COLO668 (cell line): ENCODE data around the gene PANK4.

Source experiments
- DNase-seq: peaks from one replicate; lab custom pipeline; 2025; ENCODE audit not compliant: unreplicated experiment; lab: John Stamatoyannopoulos, UW

Gene PANK4

GRCh38 chr1:2546515-2547209, 20.3 kb upstream of the PANK4 start:
- peak; percentile 97 for DNase-seq

DNA sequence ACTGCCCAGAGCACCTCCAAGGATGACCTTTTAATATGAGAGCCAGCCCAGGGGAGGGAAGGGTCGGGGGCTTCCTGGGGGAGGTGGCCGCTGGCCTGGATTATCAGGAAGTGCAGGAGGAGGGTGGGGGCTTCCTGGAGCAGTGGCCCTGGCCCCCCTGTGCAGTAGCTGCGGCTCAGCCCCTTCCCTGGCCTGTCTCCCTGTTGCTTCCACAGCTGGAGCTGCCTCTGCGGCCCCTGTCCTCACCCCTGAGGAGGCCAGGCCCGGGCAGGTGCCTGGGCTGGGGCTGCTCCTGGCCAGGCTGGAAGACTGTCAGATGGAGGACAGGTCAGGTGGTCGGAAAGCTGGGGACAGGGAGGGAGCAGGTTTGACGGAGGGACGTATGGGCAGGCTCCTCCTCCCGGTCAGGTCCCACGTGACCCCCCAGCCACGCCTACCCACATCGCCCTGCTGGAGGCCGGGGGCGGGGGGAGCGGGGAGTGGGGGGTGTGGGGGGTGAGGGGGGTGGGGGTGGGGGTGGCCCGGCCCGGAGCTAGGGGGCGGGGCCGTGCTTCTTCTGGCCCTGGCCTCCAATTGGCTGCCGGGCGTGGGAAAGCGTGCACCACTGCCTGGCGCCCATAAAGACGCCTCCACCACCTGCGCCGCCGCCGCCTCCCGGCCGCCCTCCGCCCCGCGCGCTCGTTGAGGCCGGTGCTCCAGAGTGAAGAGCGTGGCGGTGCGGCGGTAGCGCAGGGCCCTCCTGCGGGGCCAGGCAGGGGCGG, 19.5 kb upstream of the PANK4 start:
- peak; percentile 98 for DNase-seq

DNA sequence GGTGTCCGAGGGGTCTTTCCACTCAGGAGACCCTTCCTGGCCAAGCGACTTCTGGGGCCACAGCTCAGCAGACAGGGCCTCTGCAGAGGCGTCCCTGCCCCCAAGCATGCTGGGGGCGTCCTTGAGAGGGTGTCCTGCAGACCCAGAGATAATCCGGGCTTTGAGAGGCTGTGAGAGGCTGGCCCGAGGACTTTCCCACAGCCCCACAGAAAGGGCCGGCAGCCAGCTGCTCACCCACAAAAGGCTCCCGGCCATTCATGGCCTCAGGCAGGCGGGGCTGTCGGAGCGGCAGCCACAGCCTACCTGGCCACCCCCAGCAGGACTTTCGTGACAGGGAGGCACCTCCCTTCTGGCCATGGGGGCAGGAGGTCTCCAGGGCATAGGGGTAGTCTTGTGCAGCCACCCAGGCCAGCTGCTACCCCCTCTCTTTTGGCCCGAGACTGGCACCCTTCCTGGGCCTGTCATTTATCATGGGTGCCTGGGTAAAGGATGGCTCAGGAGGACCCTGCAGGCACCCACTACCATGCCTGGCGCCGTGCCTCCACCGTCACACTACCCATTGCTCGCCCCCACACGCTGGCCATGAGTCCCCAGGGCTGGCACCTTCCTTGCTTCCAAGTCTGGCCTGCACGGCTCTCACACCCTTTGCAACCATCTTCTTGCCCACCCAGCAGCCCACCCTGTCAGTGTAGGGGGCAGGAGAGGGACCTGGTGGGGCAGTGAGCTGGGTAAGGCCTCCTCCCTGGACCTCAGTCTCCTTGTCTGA, 18.7 kb upstream of the PANK4 start:
- DNase-seq, result peak; percentile 83

GRCh38 chr1:2544093-2544874, 17.9 kb upstream of the PANK4 start:
- DNase-seq, result no peak

DNA sequence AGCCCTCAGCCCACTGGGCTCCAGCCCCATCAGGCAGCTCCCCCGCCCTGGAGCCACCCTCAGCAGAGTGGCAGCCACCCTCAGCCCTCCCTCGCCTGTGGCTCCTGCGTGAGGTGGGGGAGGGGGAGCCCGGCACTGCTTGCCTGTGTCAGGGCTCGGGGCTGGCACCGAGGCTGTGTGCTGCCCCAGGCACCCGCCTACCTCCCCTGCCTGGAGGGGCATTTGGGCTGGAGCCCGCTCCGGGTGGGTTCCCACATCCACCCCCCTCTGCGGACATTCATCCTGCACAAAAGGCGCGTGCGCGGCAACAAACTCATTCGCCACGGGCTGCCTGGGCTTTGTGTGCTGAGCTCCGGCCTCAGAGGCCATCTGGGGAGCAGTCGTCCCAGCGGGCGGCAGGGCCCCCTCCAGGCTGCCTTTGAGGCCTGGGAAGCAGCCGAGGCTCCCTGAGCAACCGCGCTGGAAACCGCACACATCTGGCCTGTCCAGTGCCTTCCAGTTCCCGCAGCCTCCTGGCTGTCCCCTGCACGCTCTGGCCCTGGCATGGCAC, 17.2 kb upstream of the PANK4 start:
- peak; percentile 91 for DNase-seq

DNA sequence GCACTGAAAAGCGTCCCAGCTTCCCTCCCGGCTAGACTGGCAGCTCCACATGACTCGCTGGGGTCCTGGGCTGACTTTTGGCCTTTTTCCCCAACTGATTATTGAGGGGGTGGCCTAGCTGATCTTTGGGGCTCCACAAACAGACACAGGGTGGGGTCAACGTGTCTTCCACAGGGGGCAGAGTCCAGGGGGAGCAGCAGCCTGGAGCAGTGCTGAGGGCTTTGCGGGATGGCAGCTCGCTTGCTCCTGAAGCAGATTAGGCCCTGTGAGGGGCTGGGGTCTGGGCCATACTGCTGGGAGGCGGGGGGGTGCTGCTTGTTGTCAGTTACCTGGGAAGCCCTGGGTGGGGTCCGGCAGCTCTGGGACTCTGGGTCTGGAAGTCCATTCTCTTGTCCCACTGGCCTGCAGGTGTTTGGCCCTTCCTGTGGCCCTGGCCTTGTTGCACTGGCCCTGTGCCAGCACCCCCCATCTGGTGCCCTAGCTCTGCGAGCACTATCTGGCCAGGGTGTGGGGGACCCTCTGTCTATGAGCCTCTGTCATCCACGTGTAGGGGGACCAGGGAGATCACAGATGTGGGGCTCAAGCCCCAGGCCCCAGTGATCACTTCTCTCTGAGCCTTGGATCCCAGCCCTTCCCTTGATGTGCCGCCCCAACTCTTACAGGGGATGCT, 16.0 kb upstream of the PANK4 start:
- peak; percentile 30 for DNase-seq

DNA sequence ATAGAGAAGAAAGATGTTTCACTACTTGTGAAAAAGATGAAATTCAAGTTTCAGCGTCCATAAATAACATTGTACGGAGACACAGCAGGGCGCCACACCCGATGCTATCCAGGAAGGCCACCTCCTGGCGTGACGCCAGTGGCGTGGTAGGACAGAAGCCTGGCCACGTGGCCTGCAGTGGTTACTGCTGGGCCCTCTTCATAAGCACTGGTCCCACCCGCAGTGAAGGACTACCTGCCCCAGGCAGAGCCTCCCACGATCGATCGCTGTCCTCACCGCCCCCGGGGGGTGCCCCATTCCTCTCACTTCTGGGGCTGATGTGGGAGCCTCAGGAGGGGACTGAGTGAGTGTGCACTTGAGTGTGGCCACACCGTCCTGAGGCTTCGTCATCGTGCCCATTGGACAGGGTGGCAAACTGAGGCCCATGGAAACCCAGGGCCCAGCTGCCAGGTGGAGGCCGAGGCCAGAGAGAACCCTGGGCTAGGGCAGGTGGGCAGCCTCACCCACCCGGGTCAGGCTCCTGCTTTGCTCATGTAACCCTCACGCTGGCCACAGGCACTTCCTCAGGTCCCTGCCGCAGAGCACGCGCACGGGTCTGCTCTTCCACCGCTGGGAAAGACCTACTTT, 15.3 kb upstream of the PANK4 start:
- peak; percentile 99 for DNase-seq

DNA sequence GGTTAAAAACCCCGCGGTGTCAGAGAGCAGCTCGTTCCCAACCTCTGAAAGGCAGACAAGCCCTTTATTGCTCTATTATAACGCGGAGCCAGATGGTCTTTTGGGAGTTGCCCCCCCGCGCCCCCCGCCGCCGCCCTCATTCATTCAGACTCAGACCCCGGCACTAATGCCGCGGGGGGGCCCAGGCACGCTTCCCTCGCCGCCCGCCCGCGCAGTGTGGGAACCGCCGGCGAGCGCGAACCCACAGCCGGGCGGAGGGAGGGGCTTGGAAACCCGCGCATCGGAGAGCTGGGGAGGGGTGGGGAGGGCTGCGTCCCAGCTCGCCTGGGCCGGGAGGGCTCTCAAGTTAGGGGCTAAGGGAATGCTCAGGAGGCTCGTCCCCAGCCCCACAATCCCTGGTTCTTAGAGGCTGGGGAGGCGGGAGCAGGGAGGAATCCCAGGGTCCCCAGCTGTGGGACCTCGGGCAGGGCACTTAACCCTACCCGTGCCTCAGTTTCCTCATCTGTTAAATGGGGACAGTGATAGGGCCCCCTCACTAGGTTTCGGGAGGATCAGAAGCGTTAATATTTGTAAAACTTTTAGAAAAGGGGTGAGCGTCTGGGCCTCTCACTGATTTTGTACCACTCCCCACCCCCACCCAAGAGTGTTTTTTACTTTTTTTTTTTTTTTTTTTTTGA, 14.6 kb upstream of the PANK4 start:
- no peak for DNase-seq

- DNase-seq, result peak; percentile 56
Observed at GRCh38 chr1:2539312-2539907, 13.0 kb upstream of the PANK4 start.

DNA sequence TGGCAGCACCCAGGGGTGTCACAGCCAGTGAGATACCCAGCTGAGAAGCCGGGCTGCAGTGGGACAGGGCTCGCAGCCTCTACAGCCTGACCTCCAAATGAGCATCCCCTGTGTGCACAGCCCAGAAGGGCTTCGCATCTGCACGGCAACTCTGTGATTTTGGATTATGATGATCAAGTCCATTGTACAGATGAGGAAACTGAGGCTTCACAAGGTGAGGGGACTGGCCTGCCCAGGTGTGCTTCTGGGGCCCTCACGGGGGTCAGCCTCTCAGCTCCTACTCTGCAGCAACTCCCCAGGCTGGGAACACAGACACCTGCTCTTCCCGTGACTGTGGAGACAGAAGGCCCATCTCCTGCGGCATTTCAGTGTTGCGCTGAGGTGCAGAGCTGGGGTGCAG, 12.5 kb upstream of the PANK4 start:
- DNase-seq, result no peak

DNA sequence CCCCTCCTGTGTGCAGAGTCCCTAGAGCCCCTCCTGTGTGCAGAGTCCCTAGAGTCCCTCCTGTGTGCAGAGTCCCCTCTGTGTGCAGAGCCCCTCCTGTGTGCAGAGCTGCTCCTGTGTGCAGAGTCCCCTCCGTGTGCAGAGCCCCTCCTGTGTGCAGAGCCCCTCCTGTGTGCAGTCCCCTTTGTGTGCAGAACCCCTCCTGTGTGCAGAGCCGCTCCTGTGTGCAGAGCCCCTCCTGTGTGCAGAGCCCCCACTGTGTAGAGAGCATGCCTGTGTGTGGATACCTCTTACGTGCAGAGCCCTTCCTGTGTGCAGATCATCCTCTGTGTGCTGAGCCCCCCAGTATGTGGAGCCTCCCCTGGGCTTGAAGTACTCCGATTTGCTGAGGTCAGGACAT, 12.0 kb upstream of the PANK4 start:
- no peak for DNase-seq

DNA sequence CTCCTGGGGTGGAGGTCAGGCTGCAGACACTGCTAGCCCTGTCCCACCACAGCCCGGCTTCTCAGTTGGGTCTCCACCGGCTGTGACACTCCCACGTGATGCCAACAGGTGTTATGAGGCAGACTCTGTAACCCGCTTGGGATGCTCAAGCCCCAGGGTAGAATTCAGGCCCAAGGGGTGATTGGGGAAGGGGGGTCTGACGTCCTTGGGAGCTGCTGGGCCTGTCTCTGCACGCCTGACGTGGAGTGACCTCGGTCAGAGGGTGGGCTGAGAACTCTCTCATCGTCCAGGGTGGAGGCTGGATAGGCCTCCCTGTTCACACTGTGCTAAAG, 11.4 kb upstream of the PANK4 start:
- DNase-seq, result peak; percentile 70

GRCh38 chr1:2535981-2536380, 9.6 kb upstream of the PANK4 start:
- peak; percentile 45 for DNase-seq

DNA sequence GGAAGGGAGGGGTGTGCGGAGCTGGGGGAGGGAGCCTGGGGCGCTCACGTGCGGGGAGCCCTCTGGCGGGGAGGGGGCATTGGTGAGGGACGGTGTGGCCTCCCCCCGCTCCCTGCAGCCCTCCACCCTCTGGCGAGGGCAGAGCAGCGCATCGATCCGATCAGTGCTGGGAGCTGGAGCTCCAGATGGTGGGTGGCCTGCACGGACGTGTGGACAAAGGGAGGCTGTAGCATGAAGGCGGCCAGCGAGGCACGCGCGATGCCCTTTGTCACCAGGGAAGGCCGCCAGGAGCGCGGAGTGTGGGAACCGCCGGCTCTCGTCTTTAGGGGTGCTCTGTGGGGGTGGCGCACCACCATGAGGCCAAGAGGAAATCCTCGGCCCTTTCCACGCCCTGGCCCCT, 9.1 kb upstream of the PANK4 start:
- DNase-seq, result peak; percentile 87

DNA sequence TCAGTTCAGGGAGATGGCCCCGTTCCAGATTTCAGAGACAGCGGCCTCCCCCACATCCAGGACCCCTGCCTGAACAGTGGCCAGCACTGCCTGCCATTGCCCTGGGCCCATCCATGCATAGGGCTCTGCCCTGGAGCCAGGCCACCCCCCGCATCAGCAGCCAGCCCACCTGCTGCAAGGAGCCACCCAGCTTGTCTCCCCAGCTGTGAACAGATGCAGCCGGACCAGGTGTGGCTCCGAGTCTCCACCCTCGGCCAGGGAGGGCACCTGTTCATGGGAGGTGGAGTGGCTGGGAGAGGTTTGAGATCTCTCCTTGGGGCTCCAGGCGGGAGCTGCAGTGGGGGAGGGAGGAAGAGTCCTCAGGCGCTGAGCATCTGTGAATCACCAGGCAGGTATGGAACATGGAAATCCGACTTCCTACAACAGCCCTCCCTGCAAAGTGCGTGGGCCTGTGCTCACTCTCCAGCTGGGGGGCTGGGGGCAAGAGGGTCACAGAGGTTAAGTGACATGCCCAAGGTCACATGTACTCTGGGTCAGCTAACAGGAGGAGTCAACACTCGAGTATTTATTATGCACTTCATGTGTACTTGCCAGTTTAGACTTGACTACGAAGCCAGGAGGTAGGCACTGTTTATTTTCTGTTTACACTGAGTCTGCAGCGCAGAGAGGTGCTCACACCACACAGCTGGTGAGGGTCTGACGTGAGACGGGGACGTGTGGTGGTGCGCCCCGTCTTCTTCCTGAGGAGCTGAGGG, 8.5 kb upstream of the PANK4 start:
- DNase-seq, result peak; percentile 98

GRCh38 chr1:2534315-2534686, 7.9 kb upstream of the PANK4 start:
- no peak for DNase-seq

DNA sequence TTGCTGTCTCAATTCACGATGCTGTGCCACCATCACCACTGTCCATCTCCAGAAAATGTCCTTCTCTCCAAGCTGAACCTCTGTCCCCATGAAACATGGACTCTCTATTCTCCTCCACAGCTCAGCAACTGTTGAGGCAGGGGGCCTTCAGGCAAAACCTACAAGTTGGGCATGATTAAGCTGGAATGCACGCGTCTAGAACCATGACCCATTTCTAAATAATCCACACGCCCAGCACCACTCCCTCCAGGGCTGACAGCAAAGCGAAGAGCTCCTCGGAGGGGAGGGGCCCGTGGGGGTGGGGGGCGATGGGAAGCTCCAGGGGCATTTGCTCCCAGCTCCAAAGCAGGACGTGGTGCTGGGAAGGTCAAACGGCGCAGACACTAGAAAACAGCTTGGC, 7.0 kb upstream of the PANK4 start:
- no peak for DNase-seq

DNA sequence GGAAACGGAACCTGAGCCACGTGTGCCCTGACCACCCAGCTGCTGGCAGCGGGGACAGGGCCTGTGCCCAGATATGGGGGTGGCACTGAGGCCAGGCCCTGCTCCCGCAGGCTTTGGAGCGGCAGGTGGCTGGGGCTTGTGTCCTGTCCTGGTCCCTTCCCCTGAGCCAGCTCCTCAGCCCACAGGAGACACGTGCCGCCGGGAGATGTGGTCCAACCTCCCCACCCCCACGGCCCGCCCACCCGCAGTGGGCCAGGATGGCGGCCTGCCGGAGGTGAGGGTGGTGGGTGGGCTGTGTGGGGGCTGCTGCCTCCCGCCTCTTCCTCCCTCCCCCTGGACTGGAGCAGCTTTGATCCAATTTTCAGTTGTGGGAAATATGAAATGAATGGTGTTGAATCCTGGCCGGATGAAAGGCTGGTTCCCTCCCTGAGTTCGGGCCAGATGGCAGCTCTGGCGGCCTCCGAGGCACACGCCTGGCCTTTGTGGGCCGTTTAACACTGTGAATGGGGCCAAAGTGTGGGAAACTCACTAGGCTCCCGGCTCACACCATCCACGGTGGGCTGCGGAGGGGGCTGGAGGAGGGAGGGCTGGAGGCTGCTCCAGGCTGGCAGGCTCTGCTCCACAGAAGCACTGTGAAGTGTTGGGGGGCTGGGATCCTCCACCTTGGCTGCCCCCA, 6.2 kb upstream of the PANK4 start:
- no peak for DNase-seq
